Measurements from ENCODE around the gene PTPRR. TPM values are rescaled to one million over a fixed set of nuclear protein-coding genes. Genes with fewer than 3 reads are reported as not detected.

The PTPRR gene
- total RNA-seq, 1 donor from 2014 or later = 12.8 TPM

Small RNA genes within 50 kb of the gene (small RNA-seq; reads per million reads assigned to genes)
- not detected for gene RF00019 (ENCODE audit: low replicate concordance)

Other genes starting within 250 kb of the PTPRR start
- gene TSPAN8, start 237.3 kb upstream of the PTPRR start, total RNA-seq = 0.25 TPM